Measurements from ENCODE around the gene TLR6. TPM values are rescaled to one million over a fixed set of nuclear protein-coding genes. Genes with fewer than 3 reads are reported as not detected.

Gene TLR6
- total RNA-seq, 1 donor from 2014 or later: 2.6 TPM

- no peak overlapping the region for H3K4me3 Mint-ChIP-seq (ENCODE audit: unreplicated experiment)
- no peak overlapping the region for H3K27ac Mint-ChIP-seq (ENCODE audit: unreplicated experiment)
- H3K9me3 Mint-ChIP-seq (ENCODE audit: low read depth): peaks cover 5% of the 10 kb centered on the region
- H3K36me3 Mint-ChIP-seq (ENCODE audit: low read depth): no peaks in the 10 kb centered on the region
- no peak for DNase-seq (ENCODE audit: low spot score)
- TF ChIP-seq, protein P1, sequence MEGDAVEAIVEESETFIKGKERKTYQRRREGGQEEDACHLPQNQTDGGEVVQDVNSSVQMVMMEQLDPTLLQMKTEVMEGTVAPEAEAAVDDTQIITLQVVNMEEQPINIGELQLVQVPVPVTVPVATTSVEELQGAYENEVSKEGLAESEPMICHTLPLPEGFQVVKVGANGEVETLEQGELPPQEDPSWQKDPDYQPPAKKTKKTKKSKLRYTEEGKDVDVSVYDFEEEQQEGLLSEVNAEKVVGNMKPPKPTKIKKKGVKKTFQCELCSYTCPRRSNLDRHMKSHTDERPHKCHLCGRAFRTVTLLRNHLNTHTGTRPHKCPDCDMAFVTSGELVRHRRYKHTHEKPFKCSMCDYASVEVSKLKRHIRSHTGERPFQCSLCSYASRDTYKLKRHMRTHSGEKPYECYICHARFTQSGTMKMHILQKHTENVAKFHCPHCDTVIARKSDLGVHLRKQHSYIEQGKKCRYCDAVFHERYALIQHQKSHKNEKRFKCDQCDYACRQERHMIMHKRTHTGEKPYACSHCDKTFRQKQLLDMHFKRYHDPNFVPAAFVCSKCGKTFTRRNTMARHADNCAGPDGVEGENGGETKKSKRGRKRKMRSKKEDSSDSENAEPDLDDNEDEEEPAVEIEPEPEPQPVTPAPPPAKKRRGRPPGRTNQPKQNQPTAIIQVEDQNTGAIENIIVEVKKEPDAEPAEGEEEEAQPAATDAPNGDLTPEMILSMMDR (IDR thresholded peaks at IDR 0.05): no peak
- H3K4me1 Mint-ChIP-seq (ENCODE audit: low read depth): peaks cover 2% of the 10 kb centered on the region
- no peaks in the 10 kb centered on the region for H3K27me3 Mint-ChIP-seq (ENCODE audit: low read depth)
Measured at GRCh38 chr4:38785041-38785790, 71.4 kb downstream of the TLR6 start.

- Mint-ChIP-seq H3K36me3 (ENCODE audit: low read depth) (no peaks in the 10 kb centered on the region), H3K27ac (ENCODE audit: unreplicated experiment) (no peak overlapping the region), H3K27me3 (ENCODE audit: low read depth) (no peaks in the 10 kb centered on the region)
Measured at GRCh38 chr4:38784141-38784540, 72.5 kb downstream of the TLR6 start.

DNA sequence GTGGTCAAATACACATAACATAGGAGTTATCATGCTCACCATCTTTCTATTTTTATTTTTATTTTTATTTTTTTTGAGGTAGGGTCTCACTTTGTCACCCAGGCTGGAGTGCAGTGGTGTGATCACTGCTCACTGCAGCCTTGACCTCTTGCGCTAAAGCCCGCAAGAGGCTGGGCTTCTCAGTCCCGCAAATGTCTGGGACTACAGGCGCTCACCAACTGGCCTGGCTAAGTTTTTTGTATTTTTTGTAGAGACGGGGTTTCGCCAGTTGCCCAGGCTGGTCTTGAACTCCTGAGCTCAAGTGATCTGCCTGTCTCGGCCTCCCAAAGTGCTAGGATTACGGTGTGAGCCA lies 73.5 kb downstream of the TLR6 start:
- H3K27ac Mint-ChIP-seq (ENCODE audit: unreplicated experiment): no peak overlapping the region
- peaks cover 2% of the 10 kb centered on the region for H3K4me1 Mint-ChIP-seq (ENCODE audit: low read depth)
- DNase-seq (ENCODE audit: low spot score): no peak
- no peaks in the 10 kb centered on the region for H3K9me3 Mint-ChIP-seq (ENCODE audit: low read depth)
- no peaks in the 10 kb centered on the region for H3K36me3 Mint-ChIP-seq (ENCODE audit: low read depth)
- H3K27me3 Mint-ChIP-seq (ENCODE audit: low read depth): no peaks in the 10 kb centered on the region
- no peak overlapping the region for H3K4me3 Mint-ChIP-seq (ENCODE audit: unreplicated experiment)
- TF ChIP-seq, protein P1 (IDR thresholded peaks at IDR 0.05): peak; percentile 48

More at GRCh38 chr4:38784141-38784540, 72.5 kb downstream of the TLR6 start:
- H3K4me1 Mint-ChIP-seq (ENCODE audit: low read depth): peaks cover 2% of the 10 kb centered on the region
- TF ChIP-seq, protein P1 (IDR thresholded peaks at IDR 0.05): no peak
- no peak overlapping the region for H3K4me3 Mint-ChIP-seq (ENCODE audit: unreplicated experiment)
- H3K9me3 Mint-ChIP-seq (ENCODE audit: low read depth): no peaks in the 10 kb centered on the region
- DNase-seq (ENCODE audit: low spot score): no peak

- Mint-ChIP-seq H3K27me3 (ENCODE audit: low read depth) (no peaks in the 10 kb centered on the region), H3K9me3 (ENCODE audit: low read depth) (no peaks in the 10 kb centered on the region), H3K27ac (ENCODE audit: unreplicated experiment) (no peak within 1 kb of the TSS), H3K4me3 (ENCODE audit: unreplicated experiment) (no peak within 1 kb of the TSS), H3K4me1 (ENCODE audit: low read depth) (peaks cover 2% of the 10 kb centered on the region), H3K36me3 (ENCODE audit: low read depth) (no peaks in the 10 kb centered on the region)
- TF ChIP-seq, protein P1 (IDR thresholded peaks at IDR 0.05): peak; percentile 89
- DNase-seq (ENCODE audit: low spot score): no peak
Measured at GRCh38 chr4:38782452-38783108, 74.0 kb downstream of the TLR6 start, which contains the start of gene TLR10. TLR10 (minus strand) TSS chr4:38782990; CDS start chr4:38775590, 7,400 bp downstream.

- peaks cover 2% of the 10 kb centered on the region for H3K36me3 Mint-ChIP-seq (ENCODE audit: low read depth)
- H3K27me3 Mint-ChIP-seq (ENCODE audit: low read depth): no peaks in the 10 kb centered on the region
- no peak overlapping the region for H3K27ac Mint-ChIP-seq (ENCODE audit: unreplicated experiment)
- no peaks in the 10 kb centered on the region for H3K9me3 Mint-ChIP-seq (ENCODE audit: low read depth)
- H3K4me1 Mint-ChIP-seq (ENCODE audit: low read depth): peaks cover 2% of the 10 kb centered on the region
- no peak for DNase-seq (ENCODE audit: low spot score)
- TF ChIP-seq, protein P1 (IDR thresholded peaks at IDR 0.05): no peak
- no peak overlapping the region for H3K4me3 Mint-ChIP-seq (ENCODE audit: unreplicated experiment)
Measured at GRCh38 chr4:38781854-38782261, 74.8 kb downstream of the TLR6 start.
